Measurements from ENCODE around the gene CEP170.

CEP170 gene

DNA sequence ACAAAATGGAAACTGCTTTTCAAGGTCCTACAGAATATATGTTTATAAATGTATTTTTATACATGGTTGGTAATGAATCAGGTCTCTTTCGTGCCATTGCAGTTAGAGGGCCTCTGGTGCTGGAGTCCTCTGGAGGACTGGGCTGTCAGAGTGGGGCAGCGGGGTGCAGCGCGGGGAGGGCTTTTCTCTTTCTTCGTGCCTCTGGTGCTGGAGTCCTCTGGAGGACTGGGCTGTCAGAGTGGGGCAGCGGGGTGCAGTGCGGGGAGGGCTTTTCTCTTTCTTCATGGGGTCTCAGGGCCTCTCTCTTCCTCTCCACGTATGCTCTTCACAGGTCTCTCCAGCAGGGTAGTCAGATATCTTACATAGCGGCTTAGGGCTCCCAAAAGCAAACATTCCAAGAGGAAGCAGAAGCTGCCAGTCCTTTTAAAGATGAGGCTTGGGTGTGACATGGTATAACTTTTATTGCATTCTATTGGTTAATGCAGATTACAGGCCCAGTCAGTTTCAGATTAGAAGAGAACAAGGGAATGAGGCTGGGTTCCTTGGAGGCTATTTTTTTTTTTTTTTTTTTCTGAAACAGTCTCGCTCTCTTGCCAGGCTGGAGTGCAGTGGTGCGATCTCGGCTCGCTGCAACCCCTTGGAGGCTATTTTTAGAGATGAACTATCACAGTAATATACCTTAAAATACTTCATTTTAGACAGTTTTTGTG, 13.8 kb upstream of the CEP170 start:
- DNase-seq (ENCODE audit: low read depth in 2 of 2, low spot score in 1 of 2): no peak

DNA sequence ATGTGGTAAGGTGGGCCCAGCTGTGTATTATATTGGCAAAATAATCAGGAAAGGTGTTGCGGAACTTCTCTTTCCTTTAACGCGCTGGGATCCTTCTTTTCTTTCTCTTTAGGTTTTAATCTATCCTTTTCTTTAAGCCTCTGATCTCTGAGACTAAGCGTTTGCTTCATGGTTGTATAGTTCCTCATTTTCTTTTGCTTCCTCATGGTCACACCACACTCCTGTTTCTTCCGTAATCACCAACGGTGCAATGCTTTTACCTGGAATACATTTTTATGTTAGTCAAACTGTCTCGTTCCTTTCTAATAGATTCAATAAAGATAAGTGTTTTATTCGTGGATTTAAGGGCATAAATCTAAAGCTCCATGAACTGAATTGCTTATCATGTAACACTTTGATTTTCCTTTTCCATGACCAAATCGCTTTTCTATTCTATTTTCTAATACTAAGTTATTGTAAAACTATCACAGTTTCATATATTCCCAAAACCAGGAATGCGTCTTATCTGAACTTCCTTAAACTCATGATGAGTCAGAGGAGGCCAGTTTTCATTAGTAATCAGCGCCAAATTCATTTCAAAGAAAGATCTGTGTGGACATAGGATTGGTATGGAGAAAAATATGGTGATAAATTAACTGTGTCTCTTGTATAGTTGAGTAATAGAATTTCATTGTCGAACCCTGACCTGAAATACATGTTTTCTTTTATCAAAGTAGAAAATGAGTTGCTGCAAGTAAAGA, 13.0 kb upstream of the CEP170 start:
- DNase-seq (ENCODE audit: low read depth in 2 of 2, low spot score in 1 of 2): no peak

DNA sequence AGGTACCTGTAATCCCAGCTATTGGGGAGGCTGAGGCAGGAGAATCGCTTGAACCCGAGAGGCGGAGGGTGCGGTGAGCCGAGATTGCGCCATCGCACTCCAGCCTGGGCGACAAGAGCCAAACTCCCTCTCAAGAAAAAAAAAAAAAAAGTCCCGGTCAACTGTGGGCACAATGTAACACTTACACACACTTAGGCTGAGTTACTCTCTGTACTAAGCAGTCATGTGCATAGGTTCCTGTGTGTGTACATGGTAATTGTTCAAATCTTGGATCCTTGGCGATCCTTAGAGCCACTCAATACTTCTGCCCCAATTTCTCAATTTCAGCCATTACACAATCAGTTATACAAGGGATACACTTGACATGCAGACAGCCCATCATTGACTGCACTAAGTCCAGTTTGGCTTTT, 12.4 kb upstream of the CEP170 start:
- no peak for DNase-seq (ENCODE audit: low read depth in 2 of 2, low spot score in 1 of 2)

DNA sequence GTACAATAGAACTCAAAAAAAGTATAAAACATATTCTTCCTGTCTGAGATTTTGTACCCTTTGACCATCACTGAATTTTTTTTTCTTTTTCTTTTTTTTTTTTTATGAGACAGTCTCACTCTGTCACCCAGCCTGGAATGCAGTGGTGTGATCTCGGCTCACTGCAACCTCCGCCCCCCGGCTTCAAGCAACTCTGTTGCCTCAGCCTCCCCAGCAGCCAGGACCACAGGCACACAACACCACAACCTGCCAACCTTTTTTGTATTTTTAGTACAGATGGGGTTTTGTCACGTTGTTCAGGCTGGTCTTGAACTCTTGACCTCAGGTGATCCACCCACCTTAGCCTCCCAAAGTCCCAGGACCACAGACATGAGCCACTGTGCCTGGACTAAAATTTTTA, 11.2 kb upstream of the CEP170 start:
- no peak for DNase-seq (ENCODE audit: low read depth in 2 of 2, low spot score in 1 of 2)

DNA sequence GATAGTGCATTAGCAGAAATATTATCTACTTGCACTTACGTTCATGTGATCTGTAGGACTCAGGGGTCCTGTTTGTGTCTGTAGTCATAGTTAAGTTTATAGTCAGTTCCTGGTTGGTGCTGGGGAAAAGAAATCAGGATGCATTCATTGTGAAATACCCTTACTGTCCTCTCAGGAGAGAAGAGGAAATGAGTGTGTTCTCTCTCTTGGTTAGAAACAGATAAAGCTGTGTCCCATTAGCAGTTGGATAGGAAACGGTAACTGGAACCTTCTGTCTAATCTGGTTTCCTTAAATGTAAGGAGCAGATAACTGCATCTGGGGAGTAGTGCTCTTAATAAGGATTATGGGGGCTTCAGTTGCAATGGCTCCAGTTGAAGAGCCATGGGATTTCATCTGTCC, 9.6 kb upstream of the CEP170 start:
- no peak for DNase-seq (ENCODE audit: low read depth in 2 of 2, low spot score in 1 of 2)

DNA sequence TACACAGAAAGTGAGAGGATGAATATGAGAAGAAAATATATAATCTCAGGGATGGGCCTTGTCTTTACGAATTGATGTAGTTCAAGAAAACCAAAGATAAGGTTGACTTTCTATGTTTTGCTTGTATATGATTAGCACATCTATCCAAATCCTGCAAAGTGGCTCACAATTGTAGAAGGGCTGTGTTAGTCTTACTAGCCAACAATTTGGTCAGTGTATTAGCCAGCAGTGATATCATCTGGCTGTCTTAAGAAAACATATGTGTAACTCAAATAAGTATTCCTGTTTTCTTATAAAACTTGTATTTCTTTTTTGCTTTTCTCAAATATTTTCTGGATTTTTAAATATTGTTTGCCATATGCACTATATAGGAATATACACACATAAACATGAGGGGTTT, 6.3 kb upstream of the CEP170 start:
- DNase-seq (ENCODE audit: low read depth in 2 of 2, low spot score in 1 of 2): no peak

DNA sequence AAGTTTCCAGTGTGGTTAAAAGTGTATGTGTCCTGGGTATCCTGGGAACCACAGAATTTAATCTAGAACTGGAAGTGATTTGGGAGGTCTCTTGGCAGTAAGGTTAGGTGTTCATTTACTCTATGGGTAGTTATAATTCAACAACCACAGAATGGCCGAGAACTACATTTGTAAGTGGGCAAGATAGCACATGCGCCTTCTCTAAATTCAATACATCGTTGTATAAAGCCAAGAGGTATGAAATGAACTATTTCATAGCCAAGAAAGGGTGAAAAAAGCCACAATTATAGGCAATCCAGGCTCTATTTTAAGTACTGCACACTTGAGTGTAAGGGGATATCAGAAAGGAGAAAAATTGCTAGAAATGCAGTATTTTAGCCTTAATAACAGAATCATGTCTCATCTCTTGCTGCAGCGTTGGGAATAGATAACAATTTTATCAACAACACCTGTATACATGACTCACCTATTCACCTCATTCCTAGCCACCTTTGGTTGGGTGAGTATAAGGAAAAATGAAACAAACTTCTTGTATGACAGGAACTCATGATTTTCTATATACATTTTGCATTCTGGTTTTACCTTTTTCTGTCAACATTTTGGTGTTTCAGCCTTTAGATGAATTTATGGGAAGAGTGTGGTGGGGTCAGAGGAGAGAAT, 5.3 kb upstream of the CEP170 start:
- no peak for DNase-seq (ENCODE audit: low read depth in 2 of 2, low spot score in 1 of 2)

DNA sequence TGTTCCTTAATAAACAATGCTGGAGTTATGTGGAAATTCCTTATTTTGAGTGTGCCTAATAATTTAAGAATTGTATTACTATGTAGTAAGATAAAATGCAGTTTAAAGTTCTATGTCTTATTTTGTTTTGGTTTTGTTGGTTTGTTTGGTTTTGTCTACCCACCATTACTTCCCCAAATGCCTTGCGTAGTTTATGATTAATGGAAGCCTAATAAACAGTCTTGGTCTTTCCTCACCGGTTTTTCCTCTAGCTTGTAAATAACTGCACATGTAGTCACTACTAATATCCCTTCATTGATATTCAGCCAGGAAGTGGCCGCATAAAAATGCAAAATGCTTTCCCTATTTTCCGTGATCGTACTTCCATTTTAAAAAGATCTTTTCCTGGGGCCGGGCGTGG, 3.6 kb upstream of the CEP170 start:
- DNase-seq (ENCODE audit: low read depth in 2 of 2, low spot score in 1 of 2): no peak

DNA sequence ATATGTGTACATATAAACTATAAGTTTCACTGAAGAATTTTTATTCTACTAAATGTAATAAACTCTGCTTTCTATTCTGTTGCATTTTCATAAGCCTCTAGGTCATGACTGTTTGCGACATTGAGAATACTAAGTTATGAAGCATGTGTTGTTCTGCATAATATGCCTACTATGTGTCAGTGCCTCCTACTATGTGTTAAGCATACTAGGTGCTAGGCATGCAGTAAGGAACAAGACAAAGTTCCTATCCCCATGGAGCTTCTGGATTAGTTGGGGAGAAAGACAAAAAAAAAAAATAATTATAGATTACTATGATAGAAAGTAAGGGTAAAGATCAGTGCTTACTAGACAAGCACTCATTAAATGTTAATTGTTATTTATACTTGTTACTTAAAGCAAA, 2.1 kb upstream of the CEP170 start:
- DNase-seq (ENCODE audit: low read depth in 2 of 2, low spot score in 1 of 2): no peak

DNA sequence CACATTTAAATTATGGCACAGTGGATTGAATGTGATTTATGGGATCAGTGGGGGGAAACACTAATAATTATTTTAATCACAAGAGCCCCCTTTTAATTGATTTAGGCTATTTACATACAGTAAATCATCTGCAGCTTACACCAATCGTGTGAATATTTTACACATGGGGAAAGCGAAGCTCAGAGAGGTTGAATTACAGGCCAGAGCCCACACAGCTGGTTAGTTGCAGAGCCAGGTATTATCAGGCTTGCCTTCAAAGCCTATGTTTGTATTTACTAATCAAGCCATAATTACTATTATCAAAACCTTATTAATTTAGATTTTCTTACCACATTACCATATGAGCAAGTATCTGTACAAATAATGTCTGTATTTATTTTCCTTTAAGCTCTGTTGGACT, 1.5 kb upstream of the CEP170 start:
- DNase-seq (ENCODE audit: low read depth in 2 of 2, low spot score in 1 of 2): no peak

DNA sequence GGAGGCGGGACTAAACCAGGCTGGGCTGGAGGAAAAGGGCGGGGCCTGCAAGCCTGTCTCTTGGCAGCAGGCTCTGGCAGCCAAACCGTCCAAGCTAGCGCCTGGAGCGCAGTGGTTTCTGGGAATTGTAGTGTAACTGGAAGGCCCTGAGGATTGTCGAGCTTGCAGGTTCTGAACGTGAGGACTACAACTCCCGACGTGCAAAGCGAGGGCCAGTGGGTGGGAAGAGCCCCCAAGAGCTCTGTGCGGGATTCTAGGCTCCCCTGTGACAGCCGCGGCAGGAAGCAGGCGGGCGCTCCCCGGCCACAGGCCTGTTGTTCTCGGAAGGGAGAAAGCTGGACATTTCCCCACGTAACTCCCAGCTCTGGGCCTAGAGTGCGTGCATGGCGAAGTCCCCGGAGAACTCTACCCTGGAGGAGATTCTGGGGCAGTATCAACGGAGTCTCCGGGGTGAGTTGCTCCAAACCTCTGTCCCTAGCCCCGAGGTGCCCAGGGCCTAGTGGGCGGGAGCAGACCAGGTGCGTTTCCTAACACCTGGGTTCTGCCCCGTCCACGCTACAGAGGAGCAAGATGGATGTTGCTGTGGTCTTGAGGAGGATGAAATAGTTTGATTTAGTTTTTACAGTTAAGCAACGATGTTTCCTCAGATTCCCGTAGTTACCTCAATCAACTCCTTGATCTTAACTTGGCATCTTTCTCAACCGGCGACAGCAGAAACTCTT, 871 bp upstream of the CEP170 start, which contains the start of gene SDCCAG8:
SDCCAG8 (plus strand) TSS at position 251 of the 722 bp plus-strand sequence; CDS start at position 384, 133 bp downstream.
- DNase-seq (ENCODE audit: low read depth in 2 of 2, low spot score in 1 of 2): peak; percentile 84 to 90

DNA sequence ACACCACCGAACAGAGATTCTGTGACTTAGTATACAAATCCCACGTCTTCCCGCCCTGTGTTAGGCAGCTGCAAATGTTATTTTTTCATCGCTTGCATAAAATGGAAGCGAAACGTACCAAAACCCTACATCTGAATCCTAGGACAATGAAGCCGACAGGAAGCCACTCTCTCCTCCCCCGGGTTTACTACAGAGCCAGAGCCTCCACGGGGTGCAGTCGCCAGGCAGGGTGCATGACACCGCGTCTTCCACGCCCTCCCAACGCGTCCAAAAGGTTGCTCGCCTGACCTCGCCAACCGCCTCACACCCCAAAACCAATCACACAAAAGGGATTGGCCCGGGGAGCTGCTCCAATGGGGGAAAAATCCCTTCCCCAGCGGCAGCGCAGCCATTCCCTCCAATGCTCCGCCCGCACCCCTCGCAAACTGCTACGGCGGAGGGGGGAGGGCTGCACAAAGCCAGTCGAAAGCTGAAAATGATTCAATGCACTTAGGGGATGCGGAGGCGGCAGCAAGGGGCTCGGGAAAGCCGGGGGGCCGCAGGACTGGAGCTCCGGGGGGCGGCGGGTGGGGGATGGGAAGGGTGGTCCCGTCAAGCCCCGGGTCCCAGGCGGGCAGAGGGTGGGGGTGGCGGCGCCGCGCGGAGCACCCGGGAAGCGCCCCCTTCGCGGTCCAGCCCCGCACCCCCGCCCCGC, 701 bp downstream of the CEP170 start:
- peak in 1 of 2 donors; percentile 11 for DNase-seq (ENCODE audit: low read depth in 2 of 2, low spot score in 1 of 2)

DNA sequence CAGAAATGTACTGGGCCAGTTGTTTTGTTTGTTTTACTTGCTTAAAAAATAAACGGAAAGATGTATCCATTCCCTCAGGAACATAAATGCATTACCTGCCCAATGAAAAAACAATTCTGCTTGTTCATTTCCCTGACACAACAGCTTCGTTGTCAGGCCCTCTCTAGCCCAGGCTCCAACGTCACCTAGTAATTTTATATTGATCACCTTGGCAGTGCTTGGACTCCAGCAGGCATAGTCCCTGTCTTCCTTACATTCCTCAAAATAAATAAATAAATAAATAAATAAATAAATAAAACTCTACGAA, 1.2 kb downstream of the CEP170 start:
- DNase-seq (ENCODE audit: low read depth in 2 of 2, low spot score in 1 of 2): no peak

DNA sequence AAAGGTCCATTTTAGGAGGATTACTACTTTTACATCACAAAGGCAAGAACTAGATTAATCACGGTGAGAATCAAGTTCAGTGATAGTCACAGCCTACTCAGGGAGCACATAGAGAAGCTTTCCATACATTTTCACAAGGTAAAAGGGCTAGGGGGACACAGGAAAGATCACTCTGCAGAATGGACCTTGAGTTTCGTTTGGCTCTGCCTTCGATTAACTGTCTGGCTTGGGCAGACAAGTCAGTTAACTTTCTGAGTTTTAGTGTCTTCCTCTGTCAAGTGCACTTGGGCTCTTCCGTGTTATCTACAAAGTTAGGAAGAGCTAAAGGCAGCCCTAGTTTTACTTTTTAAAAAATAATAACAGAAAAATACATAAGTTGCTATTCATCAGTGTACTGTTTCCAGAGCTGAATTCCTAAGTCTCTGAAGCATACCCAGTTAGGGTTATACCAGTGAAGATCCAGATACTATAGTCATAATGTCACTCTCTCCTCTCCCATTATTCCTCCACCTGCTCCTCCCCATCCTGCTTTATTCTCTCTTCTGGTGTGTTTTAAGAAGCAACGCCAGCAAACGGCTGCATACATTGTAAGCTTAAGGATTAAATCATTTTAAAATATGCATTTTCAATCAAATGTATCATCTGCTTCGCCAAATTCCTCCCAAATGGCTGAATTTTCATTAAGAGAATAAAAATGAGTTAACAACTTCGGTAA, 1.7 kb downstream of the CEP170 start:
- DNase-seq (ENCODE audit: low read depth in 2 of 2, low spot score in 1 of 2): no peak

DNA sequence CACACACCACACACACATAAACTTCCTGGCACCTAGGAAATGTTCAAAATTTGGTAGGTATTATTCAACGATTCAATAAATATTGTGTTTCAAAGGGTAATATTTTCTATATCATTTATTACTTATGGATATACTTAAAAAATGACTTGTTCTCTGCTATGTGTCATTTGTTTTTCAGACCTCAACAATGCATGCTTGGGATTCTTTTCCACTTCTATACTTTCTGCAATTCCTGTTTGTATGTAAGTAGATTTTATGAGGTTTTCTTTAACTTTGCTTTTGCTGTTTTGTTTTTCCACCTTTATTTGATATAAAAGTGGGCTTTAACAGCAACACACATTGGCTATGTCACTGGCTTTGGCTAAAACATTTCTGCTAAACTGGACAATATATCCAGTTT, 3.5 kb downstream of the CEP170 start:
- no peak for DNase-seq (ENCODE audit: low read depth in 2 of 2, low spot score in 1 of 2)

DNA sequence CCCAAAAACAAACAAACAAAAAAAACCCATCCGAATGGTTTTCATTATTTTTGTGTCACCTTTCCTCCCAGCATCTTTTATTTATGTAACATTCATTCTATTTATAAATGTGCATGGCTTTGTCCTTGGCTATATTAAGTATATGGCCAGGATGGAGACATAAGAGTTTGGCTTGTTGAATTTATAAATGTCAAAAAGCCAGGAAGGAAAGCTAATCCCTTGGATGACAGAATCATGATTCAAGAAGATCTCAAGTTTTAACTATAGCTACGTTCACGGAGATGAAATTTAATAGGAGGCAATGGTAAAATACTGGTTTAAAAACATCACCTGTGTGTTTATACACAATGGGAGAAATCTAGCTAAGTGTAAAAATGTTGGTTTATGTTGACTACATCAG, 5.0 kb downstream of the CEP170 start:
- no peak for DNase-seq (ENCODE audit: low read depth in 2 of 2, low spot score in 1 of 2)

DNA sequence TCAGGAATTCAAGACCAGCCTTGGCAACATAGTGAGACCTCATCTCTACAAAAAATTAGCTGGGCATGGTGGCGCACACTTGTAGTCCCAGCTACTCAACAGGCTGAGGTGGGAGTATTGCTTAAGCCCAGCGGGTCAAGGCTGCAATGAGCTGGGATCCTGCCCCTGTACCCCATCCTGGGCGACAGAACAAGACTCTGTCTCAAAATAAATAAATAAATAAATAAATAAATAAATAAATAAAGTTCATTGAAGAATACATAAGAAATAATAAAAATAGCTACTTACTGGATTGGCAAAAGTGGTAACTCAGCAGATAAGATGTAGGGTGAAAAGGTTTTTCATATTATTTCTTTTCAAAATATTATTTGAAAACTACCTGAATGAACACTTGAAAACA, 5.9 kb downstream of the CEP170 start:
- DNase-seq (ENCODE audit: low read depth in 2 of 2, low spot score in 1 of 2): no peak

DNA sequence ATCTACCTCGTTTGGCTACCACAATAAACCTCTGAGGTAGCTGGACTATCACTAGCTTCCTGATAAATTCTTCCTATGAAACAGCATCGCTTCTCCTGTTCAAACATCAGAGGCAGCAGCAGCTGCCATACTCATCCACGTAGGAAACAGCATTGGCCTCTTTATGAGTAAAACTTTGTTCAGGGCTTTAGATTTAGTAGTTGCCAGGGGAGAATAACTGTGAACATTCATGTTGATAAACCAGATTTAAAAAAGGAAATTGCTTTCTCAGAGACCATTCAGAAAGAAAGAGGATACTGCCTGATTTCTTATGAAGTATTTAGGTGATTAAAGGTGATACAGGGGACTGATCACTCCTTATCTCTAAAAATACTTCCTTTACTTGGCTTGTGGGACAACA, 7.2 kb downstream of the CEP170 start:
- no peak for DNase-seq (ENCODE audit: low read depth in 2 of 2, low spot score in 1 of 2)

DNA sequence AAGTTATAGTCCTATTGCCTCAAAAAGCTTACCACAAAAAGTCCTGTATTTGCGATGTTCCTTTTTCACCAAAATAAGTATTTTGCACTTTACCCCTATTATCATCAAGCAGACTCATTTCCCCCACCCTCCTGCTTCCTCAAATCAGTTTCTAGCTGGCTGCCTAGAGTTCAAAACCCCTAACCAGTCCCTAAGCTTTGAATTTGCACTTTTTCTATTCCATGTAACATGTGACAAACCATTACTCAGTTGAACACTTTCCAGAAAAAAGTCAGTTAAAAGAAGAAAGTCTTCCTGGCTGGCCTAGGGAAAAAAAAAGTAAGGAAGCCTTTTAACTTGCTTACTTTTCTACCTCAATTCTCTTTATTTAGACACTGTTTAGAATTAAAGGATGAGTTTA, 8.2 kb downstream of the CEP170 start:
- DNase-seq (ENCODE audit: low read depth in 2 of 2, low spot score in 1 of 2): no peak

DNA sequence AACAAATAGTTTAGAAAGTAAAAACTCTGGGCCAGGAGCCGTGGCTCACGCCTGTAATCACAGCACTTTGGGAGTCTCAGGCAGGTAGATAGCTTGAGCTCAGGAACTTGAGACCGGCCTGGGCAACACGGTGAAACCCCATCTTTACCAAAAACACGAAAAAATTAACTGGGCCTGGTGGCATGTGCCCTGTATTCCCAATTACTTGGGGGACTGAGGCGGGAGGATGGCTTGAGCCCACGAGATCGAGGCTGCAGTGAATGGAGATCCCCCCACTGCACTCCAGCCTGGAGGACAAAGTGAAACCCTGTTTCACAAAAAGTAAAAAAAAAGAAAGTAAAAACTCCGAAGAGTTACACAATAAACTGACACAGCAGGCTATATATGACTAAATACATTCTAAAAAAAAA, 10.6 kb downstream of the CEP170 start:
- DNase-seq (ENCODE audit: low read depth in 2 of 2, low spot score in 1 of 2): no peak
